Measurements from ENCODE around the gene PIP5K1A.

The PIP5K1A gene

DNA sequence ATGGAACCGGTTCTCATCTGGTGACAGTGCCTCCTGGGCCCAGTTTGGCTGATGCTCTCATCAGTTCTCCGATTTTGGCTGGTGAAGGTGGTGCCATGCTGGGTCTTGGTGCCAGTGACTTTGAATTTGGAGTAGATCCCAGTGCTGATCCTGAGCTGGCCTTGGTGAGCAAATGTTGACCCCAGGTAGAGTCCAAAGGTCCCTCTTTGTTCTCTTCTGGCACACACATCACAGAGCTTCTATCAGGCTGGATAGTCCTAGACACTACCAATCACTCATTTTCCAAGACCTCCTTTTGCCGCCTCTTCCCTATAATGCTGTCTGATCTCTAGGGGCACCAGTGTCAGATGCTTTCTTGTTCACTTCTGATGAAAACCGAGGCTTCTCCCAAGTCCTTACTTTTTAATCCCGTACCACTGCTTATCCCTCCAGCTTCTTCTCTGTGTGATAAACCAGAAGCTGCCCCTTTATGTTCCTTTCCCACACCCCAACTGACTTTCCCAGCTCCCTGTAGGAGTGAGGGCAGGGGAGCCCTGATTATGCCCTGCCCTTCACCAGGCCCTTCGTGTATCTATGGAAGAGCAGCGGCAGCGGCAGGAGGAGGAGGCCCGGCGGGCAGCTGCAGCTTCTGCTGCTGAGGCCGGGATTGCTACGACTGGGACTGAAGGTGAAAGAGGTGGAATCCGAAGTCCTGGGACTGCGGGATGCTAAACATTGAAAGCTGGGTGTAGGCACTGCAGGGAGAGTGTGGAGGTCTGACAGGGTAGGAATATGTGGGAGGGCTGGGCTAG, 67.3 kb downstream of the PIP5K1A start:
- H4K20me1 ChIP-seq (ENCODE audit: insufficient read depth, low read length): no peaks in the 10 kb centered on the region
- no peak overlapping the region for H3K4me2 ChIP-seq (ENCODE audit: low read length)
- no peak overlapping the region for H3K4me3 ChIP-seq (ENCODE audit: low read depth, low read length, poor library complexity, severe bottlenecking)
- H3F3A ChIP-seq (ENCODE audit: insufficient read depth, low read length): no peaks in the 10 kb centered on the region
- H3K9me3 ChIP-seq (ENCODE audit: low read length): no peaks in the 10 kb centered on the region
- no peak overlapping the region for H2AFZ ChIP-seq (ENCODE audit: low read length)
- H3K27ac ChIP-seq (ENCODE audit: low read depth, low read length, poor library complexity, severe bottlenecking): no peak overlapping the region
- TF ChIP-seq, protein P1, sequence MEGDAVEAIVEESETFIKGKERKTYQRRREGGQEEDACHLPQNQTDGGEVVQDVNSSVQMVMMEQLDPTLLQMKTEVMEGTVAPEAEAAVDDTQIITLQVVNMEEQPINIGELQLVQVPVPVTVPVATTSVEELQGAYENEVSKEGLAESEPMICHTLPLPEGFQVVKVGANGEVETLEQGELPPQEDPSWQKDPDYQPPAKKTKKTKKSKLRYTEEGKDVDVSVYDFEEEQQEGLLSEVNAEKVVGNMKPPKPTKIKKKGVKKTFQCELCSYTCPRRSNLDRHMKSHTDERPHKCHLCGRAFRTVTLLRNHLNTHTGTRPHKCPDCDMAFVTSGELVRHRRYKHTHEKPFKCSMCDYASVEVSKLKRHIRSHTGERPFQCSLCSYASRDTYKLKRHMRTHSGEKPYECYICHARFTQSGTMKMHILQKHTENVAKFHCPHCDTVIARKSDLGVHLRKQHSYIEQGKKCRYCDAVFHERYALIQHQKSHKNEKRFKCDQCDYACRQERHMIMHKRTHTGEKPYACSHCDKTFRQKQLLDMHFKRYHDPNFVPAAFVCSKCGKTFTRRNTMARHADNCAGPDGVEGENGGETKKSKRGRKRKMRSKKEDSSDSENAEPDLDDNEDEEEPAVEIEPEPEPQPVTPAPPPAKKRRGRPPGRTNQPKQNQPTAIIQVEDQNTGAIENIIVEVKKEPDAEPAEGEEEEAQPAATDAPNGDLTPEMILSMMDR (IDR thresholded peaks at IDR 0.05; ENCODE audit: low read length): no peak
- no peak for TF ChIP-seq EZH2 (IDR thresholded peaks at IDR 0.05; ENCODE audit: borderline replicate concordance, low read length)
- no peaks in the 10 kb centered on the region for H3K4me1 ChIP-seq (ENCODE audit: insufficient read depth, low read length, severe bottlenecking)
- H3K9ac ChIP-seq (ENCODE audit: low read length): no peak overlapping the region
- H3K36me3 ChIP-seq (ENCODE audit: insufficient read depth, low read length): peaks cover 73% of the 10 kb centered on the region
- H3K9me2 ChIP-seq (ENCODE audit: low read depth, low read length): no peaks in the 10 kb centered on the region
- H3K79me2 ChIP-seq (ENCODE audit: insufficient read depth, low read length): no peaks in the 10 kb centered on the region
- no peaks in the 10 kb centered on the region for H3K27me3 ChIP-seq (ENCODE audit: insufficient read depth, low read length)

DNA sequence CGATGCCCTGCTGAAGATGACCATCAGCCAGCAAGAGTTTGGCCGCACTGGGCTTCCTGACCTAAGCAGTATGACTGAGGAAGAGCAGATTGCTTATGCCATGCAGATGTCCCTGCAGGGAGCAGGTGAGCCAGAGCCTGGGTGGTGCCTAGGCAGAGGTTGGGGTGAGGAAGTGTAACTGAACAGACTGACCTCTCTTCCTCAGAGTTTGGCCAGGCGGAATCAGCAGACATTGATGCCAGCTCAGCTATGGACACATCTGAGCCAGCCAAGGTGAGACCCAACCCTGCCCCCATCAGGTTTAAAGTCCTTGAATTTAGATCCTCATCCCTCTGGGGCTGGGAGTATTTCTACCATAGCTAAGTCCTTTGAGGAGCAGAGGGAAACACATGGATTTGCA, 68.0 kb downstream of the PIP5K1A start:
- H3K36me3 ChIP-seq (ENCODE audit: insufficient read depth, low read length): peaks cover 76% of the 10 kb centered on the region
- no peak overlapping the region for H3K9ac ChIP-seq (ENCODE audit: low read length)
- no peaks in the 10 kb centered on the region for H3F3A ChIP-seq (ENCODE audit: insufficient read depth, low read length)
- H3K79me2 ChIP-seq (ENCODE audit: insufficient read depth, low read length): no peaks in the 10 kb centered on the region
- H2AFZ ChIP-seq (ENCODE audit: low read length): no peak overlapping the region
- no peaks in the 10 kb centered on the region for H3K27me3 ChIP-seq (ENCODE audit: insufficient read depth, low read length)
- no peak overlapping the region for H3K4me2 ChIP-seq (ENCODE audit: low read length)
- TF ChIP-seq, protein P1 (IDR thresholded peaks at IDR 0.05; ENCODE audit: low read length): no peak
- no peak for TF ChIP-seq EZH2 (IDR thresholded peaks at IDR 0.05; ENCODE audit: borderline replicate concordance, low read length)
- no peaks in the 10 kb centered on the region for H3K9me2 ChIP-seq (ENCODE audit: low read depth, low read length)
- H3K4me3 ChIP-seq (ENCODE audit: low read depth, low read length, poor library complexity, severe bottlenecking): no peak overlapping the region
- H4K20me1 ChIP-seq (ENCODE audit: insufficient read depth, low read length): no peaks in the 10 kb centered on the region
- no peak overlapping the region for H3K27ac ChIP-seq (ENCODE audit: low read depth, low read length, poor library complexity, severe bottlenecking)
- no peaks in the 10 kb centered on the region for H3K9me3 ChIP-seq (ENCODE audit: low read length)
- no peaks in the 10 kb centered on the region for H3K4me1 ChIP-seq (ENCODE audit: insufficient read depth, low read length, severe bottlenecking)

GRCh38 chr1:151266821-151267220, 68.5 kb downstream of the PIP5K1A start:
- Histone ChIP-seq H3K79me2 (ENCODE audit: insufficient read depth, low read length) (no peaks in the 10 kb centered on the region), H4K20me1 (ENCODE audit: insufficient read depth, low read length) (no peaks in the 10 kb centered on the region), H3K9me2 (ENCODE audit: low read depth, low read length) (no peaks in the 10 kb centered on the region), H3K4me1 (ENCODE audit: insufficient read depth, low read length, severe bottlenecking) (no peaks in the 10 kb centered on the region), H3K4me3 (ENCODE audit: low read depth, low read length, poor library complexity, severe bottlenecking) (no peak overlapping the region), H3F3A (ENCODE audit: insufficient read depth, low read length) (no peaks in the 10 kb centered on the region), H2AFZ (ENCODE audit: low read length) (no peak overlapping the region), H3K9ac (ENCODE audit: low read length) (no peak overlapping the region), H3K9me3 (ENCODE audit: low read length) (no peaks in the 10 kb centered on the region), H3K36me3 (ENCODE audit: insufficient read depth, low read length) (peaks cover 80% of the 10 kb centered on the region), H3K4me2 (ENCODE audit: low read length) (no peak overlapping the region), H3K27ac (ENCODE audit: low read depth, low read length, poor library complexity, severe bottlenecking) (no peak overlapping the region), H3K27me3 (ENCODE audit: insufficient read depth, low read length) (no peaks in the 10 kb centered on the region)
- TF ChIP-seq EZH2 (IDR thresholded peaks at IDR 0.05; ENCODE audit: borderline replicate concordance, low read length): no peak
- TF ChIP-seq, protein P1 (IDR thresholded peaks at IDR 0.05; ENCODE audit: low read length): no peak
